Caco-2 (cell line): ENCODE results near the gene NAALADL2. TPM values are rescaled to one million over a fixed set of nuclear protein-coding genes. Genes with fewer than 3 reads are reported as not detected.

ENCODE experiments used
- BruUV-seq: library from RNA; stranded (reverse); fragments of 400-500 nt; replicated peaks from 2 replicates; lab custom pipeline; 2021; lab: Mats Ljungman, UMichigan
- CTCF ChIA-PET: fragments of 300-600 bp; sonication (Branson Sonifier 250); formaldehyde crosslinking; loops from one replicate; lab custom pipeline; 2022; ENCODE audit warnings: antibody characterized with exemption; lab: Charles Lee
- POLR2A ChIA-PET: fragments of 300-600 bp; sonication (Branson Sonifier 250); formaldehyde crosslinking; loops from one replicate; lab custom pipeline; 2022; ENCODE audit warnings: antibody characterized with exemption; lab: Charles Lee
- DNase-seq, 2 experiments: peaks; one replicate each; pipeline versions ENCODE4 v3.0.0 to v3.0.0-alpha.2; 2020 to 2022
- H3K27me3 ChIP-seq: replicated peaks from 2 replicates; pipeline ENCODE4 v1.6.0; 2011; ENCODE audit warnings: low read length; ENCODE audit not compliant: control insufficient read depth, insufficient read depth
- H3K36me3 ChIP-seq: 2 replicates; pipeline ENCODE4 v1.5.1; 2011; ENCODE audit warnings: low read length; ENCODE audit not compliant: control insufficient read depth, insufficient read depth
- H3K4me1 ChIP-seq: fragments of 250-450 bp; sonication (Bioruptor Pico); 2 replicates; pipeline ENCODE4 v1.5.1; 2020; ENCODE audit warnings: mild to moderate bottlenecking
- H3K4me3 ChIP-seq: 2 replicates; pipeline ENCODE4 v1.5.1; 2011; ENCODE audit warnings: low read depth, mild to moderate bottlenecking, control low read depth, low read length
- H3K9me3 ChIP-seq: fragments of 250-450 bp; sonication (Bioruptor Pico); 2 replicates; pipeline ENCODE4 v1.5.1; 2020; ENCODE audit warnings: mild to moderate bottlenecking, moderate library complexity
- H3K27ac Mint-ChIP-seq: one replicate; pipeline ENCODE4 v1.8.0; 2022; ENCODE audit warnings: mixed read lengths; ENCODE audit not compliant: unreplicated experiment
- H3K27me3 Mint-ChIP-seq: one replicate; pipeline ENCODE4 v1.8.0; 2022; ENCODE audit warnings: mixed read lengths; ENCODE audit not compliant: insufficient read depth, unreplicated experiment
- H3K36me3 Mint-ChIP-seq: one replicate; pipeline ENCODE4 v1.8.0; 2022; ENCODE audit warnings: mild to moderate bottlenecking, mixed read lengths; ENCODE audit not compliant: insufficient read depth, unreplicated experiment
- H3K4me1 Mint-ChIP-seq: one replicate; pipeline ENCODE4 v1.8.0; 2022; ENCODE audit warnings: low read depth, mixed read lengths; ENCODE audit not compliant: unreplicated experiment
- H3K4me3 Mint-ChIP-seq: one replicate; pipeline ENCODE4 v1.8.0; 2022; ENCODE audit warnings: mild to moderate bottlenecking, moderate library complexity, mixed read lengths; ENCODE audit not compliant: unreplicated experiment
- H3K9me3 Mint-ChIP-seq: one replicate; pipeline ENCODE4 v1.8.0; 2022; ENCODE audit warnings: mixed read lengths; ENCODE audit not compliant: unreplicated experiment
- intact Hi-C: fragments of 100-400 bp; cut with micrococcal nuclease; formaldehyde crosslinking; loops from one replicate; pipeline ENCODE4 v1.10.0; 2022; ENCODE audit not compliant: unreplicated experiment
- total RNA-seq: library from RNA; stranded (reverse); gene quantifications from 2 replicates; pipeline ENCODE4 v1.2.3, GENCODE V29; 2022
- TF ChIP-seq, protein P1 (sequence below), 2 experiments: fragments of 200-600 bp in 1 of 2; IDR thresholded peaks; 1 replicate in 1 of 2; 2 replicates in 1 of 2; pipeline versions ENCODE4 v1.5.1 to v1.8.0; 2011 to 2022; ENCODE audit warnings: antibody characterized with exemption in 1 of 2, control low read depth in 1 of 2, inconsistent platforms in 1 of 2, low read depth in 1 of 2, low read length in 1 of 2, mild to moderate bottlenecking in 1 of 2, moderate library complexity in 1 of 2; ENCODE audit not compliant: insufficient read depth in 1 of 2, severe bottlenecking in 1 of 2, unreplicated experiment in 1 of 2

The NAALADL2 gene
- total RNA-seq, 1 experiment from 2014 or later = 4.4 TPM

DNA sequence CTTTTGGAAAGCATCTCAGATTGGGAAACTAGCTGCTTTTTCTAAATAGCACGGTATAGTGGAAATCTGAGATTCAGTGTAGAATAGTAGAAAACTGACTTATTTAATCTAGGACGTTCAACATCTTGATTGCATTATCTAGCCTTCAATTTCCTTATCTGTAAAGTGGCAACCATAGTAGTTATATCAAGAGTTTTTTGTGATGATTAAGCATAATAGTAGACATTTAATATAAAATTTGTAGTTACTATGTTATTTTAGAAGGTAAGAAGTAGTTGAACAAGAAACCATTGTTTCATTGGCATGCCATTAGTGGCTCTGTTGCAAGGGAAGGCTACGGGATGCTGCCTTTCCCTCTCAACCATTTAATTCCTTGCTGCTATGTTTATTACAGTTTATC, 367.3 kb downstream of the NAALADL2 start:
- Histone ChIP-seq H3K27me3 (no peaks in the 10 kb centered on the region), H3K36me3 (no peaks in the 10 kb centered on the region), H3K9me3 (no peaks in the 10 kb centered on the region), H3K4me3 (no peak overlapping the region), H3K4me1 (no peaks in the 10 kb centered on the region)
- Mint-ChIP-seq H3K27me3 (no peaks in the 10 kb centered on the region), H3K9me3 (no peaks in the 10 kb centered on the region), H3K27ac (no peak overlapping the region), H3K36me3 (no peaks in the 10 kb centered on the region), H3K4me3 (no peak overlapping the region), H3K4me1 (no peaks in the 10 kb centered on the region)
- BruUV-seq = no TSS peak
- intact Hi-C loops = no loop called here
- TF ChIP-seq, protein P1, sequence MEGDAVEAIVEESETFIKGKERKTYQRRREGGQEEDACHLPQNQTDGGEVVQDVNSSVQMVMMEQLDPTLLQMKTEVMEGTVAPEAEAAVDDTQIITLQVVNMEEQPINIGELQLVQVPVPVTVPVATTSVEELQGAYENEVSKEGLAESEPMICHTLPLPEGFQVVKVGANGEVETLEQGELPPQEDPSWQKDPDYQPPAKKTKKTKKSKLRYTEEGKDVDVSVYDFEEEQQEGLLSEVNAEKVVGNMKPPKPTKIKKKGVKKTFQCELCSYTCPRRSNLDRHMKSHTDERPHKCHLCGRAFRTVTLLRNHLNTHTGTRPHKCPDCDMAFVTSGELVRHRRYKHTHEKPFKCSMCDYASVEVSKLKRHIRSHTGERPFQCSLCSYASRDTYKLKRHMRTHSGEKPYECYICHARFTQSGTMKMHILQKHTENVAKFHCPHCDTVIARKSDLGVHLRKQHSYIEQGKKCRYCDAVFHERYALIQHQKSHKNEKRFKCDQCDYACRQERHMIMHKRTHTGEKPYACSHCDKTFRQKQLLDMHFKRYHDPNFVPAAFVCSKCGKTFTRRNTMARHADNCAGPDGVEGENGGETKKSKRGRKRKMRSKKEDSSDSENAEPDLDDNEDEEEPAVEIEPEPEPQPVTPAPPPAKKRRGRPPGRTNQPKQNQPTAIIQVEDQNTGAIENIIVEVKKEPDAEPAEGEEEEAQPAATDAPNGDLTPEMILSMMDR (IDR thresholded peaks at IDR 0.05; ENCODE audit: insufficient read depth in 1 of 2, low read depth in 1 of 2, low read length in 1 of 2, severe bottlenecking in 1 of 2, unreplicated experiment in 1 of 2) = no peak
- ChIA-PET POLR2A (no interaction called here), CTCF (no interaction called here)
- DNase-seq = no peak

DNA sequence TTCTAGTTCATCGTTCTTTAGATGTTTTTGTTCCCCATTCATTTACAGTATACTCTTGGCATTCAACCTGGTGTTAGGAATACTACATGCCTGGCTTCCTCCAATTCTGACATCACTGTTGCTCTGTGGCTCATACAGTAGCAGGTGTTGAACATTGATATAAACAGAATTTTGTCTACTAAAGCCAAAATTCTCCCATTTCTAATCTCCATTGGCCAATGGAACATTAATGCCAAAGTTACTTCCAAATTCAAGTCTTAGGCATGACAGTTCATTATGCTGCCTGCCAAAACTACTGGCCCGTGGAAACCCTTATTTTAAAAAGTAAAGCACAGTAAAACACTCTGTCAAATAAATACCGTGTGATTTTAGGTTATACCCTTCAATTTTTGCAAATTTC, 368.0 kb downstream of the NAALADL2 start:
- Mint-ChIP-seq H3K9me3 (no peaks in the 10 kb centered on the region), H3K4me1 (no peaks in the 10 kb centered on the region), H3K27me3 (no peaks in the 10 kb centered on the region), H3K36me3 (no peaks in the 10 kb centered on the region), H3K27ac (no peak overlapping the region), H3K4me3 (no peak overlapping the region)
- H3K9me3 ChIP-seq = no peaks in the 10 kb centered on the region
- no peaks in the 10 kb centered on the region for H3K4me1 ChIP-seq
- no TSS peak for BruUV-seq
- intact Hi-C loops = no loop called here
- ChIA-PET CTCF (no interaction called here), POLR2A (no interaction called here)
- H3K4me3 ChIP-seq = no peak overlapping the region
- DNase-seq = no peak
- H3K27me3 ChIP-seq = no peaks in the 10 kb centered on the region
- TF ChIP-seq, protein P1 (IDR thresholded peaks at IDR 0.05; ENCODE audit: insufficient read depth in 1 of 2, low read depth in 1 of 2, low read length in 1 of 2, severe bottlenecking in 1 of 2, unreplicated experiment in 1 of 2) = no peak
- H3K36me3 ChIP-seq = no peaks in the 10 kb centered on the region

DNA sequence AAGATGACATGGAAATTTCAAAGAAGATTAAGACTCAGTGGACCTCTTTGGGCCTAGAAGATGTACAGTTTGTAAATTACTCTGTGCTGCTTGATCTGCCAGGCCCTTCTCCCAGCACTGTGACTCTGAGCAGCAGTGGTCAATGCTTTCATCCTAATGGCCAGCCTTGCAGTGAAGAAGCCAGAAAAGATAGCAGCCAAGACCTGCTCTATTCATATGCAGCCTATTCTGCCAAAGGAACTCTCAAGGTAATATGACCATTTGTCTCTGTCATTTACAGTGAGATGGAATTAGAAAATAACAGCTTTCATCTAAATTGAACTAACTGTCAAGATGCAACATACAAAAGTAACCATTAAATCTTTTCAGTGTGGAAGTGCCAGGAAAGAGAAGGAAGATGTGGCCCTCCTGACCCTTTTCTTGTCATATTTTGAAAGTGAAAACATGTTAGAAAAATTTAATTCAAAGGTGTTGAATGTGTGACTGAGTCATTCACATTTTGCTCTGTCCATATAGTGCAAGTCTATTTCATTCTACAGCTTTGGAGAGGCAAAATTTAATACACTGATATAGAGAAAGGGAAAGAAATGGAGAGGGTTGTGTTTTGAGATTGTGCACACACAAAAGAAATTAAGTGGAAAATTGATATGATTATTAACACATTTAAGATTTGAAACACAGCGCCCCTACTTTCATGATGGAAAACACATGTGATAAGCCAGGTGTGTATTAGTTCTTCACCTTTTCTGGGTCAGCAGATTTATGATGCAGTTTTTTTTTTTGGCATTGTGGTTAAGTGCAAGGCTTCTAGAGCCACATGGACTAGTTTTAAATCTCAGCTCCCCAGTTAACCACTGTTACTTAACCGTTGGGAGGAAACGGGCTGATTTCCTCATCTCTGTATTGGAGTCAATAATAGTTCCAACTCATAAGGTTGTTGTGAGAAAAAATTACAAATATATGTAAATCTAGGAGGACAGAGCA, 375.1 kb downstream of the NAALADL2 start:
- DNase-seq = no peak
- Histone ChIP-seq H3K9me3 (no peaks in the 10 kb centered on the region), H3K36me3 (no peaks in the 10 kb centered on the region), H3K27me3 (no peaks in the 10 kb centered on the region), H3K4me1 (no peaks in the 10 kb centered on the region), H3K4me3 (no peak overlapping the region)
- no peak overlapping the region for H3K4me3 Mint-ChIP-seq
- intact Hi-C loops = no loop called here
- POLR2A ChIA-PET = no interaction called here
- CTCF ChIA-PET = no interaction called here
- H3K27ac Mint-ChIP-seq = no peak overlapping the region
- H3K9me3 Mint-ChIP-seq = no peaks in the 10 kb centered on the region
- TF ChIP-seq, protein P1 (IDR thresholded peaks at IDR 0.05; ENCODE audit: insufficient read depth in 1 of 2, low read depth in 1 of 2, low read length in 1 of 2, severe bottlenecking in 1 of 2, unreplicated experiment in 1 of 2) = no peak
- no peaks in the 10 kb centered on the region for H3K4me1 Mint-ChIP-seq
- no TSS peak for BruUV-seq
- H3K27me3 Mint-ChIP-seq = no peaks in the 10 kb centered on the region
- H3K36me3 Mint-ChIP-seq = no peaks in the 10 kb centered on the region
